NK-92 (cell line): ENCODE measurements around the gene BPIFB6.

ENCODE experiments used
- DNase-seq: peaks from one replicate; lab custom pipeline; 2025; ENCODE audit not compliant: unreplicated experiment; lab: John Stamatoyannopoulos, UW

BPIFB6 gene

DNA sequence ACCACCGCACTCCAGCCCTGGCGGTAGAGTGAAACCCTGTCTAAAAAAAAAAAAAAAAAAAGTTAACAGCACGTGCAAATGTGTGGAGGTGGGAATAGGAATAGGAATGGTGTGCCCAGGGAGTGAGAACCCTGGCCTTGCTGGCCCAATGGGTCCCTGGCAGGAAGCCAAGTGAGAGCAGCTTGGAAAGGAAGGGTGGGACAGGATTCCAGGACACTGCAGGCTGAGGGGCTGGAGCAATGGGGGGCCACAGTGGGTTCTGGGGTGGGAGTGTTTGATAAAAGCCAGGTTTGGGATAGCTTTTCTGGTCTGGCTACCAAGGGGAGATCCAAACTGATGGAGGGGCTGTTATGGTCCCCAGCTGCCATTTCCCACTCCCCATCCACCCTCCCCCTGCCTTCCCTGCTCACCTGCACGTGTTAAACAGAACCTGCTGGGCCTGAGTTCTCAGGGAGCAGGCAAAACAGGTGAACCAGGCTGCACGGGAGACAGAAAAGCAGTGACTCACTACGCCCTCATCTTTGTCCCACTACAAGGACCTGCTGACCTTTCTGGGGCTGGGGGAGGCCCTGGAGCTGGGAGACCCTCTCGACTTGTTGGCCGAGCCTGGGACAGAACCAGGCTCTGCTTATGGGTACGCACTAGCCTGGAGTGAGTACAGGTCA is 30.5 kb upstream of the BPIFB6 start:
- no peak for DNase-seq

DNA sequence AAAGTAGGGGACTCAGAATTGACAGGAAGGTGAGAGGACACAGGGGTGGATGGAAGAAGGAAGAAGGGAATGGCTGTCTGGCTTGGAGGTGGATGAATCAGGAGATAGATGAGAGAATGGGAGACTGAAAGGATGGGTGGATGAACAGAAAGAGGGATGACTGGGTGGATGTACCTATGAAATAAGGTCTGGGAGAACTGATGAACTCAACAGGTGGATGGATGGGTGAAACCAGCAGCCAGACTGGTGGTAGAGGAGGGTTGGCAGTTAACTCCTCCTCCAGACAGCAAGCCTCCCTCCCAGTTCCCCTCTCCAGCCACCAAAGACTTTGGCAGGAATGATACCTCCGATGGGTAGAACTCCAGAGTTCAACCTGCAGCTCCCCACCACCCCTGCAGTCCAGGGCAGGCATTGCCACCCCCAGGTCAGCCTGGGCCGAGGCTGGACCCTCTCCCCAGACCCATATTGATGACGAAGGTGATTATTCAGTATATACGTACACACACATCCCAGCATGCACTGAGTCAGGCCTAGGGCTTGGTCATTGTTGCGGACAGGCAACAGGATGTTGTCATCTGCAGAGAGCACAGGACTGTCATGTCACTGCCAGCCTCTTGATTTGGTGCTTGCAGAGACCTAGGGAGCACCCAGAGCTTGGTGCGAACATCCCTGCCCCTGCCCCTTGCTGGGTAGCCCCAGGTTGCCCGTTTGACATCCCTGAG is 29.2 kb upstream of the BPIFB6 start:
- DNase-seq = no peak

DNA sequence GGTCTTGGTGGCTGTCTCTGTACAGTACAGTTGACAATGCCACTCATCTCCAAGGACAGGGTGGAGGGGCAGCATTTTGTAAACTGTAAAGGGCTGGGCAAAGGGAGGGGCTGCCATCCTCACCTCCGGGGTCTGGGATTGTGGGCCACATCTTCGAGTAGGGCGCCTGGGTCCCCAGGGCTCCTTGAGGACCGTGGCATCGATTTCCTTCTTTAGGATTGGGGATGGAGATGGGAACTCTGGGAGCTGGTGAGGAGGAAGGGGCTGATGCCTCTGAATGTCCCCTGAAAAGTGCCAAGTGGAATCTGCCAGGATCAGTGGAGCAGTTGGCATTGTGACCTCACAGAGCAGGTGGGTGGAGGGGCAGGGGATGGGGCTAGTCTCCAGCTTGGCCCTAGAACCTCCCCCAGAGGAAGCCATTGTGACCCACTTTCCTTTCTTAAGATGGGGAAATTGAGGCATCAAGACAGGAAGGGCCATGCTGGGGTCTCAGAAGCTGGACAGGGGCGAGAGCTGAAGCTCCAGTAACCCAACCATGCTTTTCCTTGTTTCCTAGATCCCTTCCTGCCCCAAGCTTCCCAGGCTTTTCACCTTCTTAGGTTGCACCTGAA is 27.2 kb upstream of the BPIFB6 start, which contains the start of gene SUN5:
Gene SUN5, minus strand, starts transcription at position 293 of the 611 bp plus-strand sequence. Its CDS starts 93 bp downstream, at position 200.
- DNase-seq = no peak

DNA sequence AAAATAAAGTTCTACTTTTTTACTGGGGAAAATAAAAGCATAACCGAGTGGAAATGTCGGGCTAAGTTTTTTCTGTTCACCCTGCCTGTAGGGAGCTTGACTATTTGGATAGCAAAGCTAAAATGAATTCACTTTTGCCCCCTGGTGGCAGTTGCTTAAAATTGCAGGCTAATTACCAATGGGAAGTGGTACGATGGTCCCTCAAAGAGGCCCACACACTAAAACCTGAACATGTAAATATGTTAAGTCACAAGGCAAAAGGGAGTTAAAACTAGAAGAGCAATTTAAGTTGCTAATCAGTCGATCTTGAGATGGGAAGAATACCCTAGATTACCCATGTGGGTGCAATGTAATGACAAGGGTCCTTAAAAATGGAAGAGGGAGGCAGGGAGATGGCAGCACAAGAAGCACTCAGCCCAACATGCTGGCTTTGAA is 26.3 kb upstream of the BPIFB6 start:
- DNase-seq = no peak

DNA sequence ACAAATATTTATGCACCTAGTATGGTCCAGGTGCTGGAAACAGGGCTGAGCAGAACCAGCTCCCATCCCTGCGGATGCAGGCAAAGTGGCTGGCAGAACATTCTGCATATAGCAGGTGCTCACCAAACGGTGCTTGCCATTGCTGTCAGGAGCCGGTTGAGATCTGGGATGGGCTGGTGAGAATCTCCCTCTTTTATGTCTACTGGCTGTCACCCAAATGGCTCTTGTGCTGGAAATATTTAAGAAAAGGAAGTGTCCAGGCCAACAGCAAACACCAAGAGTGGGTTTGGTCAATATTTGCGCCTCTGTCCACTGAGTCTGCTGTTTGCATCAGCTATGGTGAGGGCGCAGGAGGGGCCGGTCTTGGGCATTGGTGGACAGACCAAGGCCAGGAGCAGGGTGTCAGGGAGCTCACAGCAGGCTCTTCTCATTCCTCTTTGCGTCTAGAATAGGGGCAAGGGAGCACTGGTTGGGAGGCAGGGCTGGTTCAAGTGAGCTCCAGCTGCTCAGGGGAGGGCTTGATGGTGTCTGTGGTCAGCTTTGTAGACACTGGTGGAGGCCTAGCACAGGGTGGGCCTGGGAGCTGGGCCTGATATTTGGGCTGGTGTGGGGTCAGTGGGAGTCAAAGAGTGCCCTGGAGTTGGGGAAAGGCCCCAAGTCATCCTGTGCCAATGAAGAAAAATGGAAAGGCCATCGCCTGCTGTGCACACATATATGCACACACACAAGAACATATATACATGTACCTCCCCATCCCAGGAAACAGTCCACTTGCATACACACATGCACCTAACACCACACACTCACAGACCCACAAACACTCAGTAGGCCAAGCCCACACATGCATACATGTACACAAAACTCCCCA is 25.3 kb upstream of the BPIFB6 start:
- DNase-seq = no peak

DNA sequence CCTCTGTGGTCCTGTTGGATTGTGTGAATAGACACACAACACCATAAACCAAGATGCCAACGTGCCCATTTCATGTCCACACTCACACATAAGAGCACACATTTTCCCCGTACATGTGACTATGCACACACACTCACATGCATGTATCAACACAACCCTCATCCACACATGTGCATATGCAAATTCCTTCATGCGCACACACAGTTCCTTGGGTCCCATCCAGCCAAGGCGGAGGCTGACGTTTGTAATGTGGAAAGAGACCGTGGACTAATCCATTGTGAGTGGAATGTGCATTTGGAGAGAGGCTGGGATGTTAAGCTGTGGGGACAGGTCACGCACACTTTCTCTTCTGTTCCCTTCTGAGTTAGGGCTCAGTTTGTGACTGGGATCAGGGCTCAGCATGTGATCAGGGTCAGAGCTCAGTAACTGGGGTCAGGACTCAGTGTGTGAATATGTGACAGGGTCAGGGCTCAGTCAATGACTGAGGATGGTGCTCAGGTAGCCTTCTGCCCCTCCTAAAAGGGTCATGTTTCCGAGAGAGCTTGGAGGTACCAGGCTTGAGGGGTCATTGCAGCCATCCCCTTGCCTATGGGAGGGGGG is 24.6 kb upstream of the BPIFB6 start:
- DNase-seq = no peak

DNA sequence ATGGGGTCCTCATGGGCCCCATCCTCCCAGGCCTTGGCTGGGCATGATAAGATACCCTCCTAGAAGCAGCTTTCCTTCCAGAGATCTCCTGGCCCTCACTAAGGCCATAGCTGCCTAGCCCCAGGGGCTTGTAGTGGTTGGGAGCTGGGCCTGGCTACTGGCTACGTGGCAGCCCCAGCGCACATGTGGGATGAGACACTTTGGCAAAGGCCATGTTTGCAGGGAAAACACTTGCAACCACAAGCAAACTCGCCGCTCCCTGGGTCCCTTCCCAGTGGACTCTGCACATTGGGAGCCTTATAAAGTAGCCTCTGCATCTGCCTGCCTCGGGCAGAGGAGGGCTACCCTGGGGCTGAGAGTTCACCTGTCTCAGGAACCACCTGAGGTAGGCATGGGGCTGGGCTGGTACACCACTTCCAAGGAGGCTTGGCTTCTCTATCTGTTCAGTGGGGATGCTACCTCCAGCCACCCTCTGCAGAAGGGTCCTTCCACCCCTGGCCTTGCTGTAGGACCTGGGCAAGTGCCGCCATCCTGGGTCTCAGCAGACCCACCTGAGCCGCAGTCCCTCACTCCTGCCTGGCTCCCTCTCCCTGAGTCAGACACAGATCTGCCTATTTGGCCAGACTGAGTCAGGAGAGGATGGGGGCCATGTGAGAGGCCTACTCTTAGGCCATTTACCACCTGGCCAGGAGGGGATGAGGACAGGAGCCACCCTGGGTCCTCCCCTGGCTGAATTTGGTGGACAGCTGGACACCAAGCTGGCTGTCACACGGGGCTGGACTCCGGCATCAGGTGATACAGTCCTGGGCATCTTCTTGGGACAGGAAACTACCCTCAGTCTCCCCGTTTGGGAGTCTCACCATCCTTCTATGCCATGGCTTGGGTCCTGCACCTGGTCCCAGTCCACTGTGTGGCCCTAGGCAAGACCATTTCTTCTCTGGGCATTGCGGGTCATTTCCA is 23.8 kb upstream of the BPIFB6 start, which contains the start of gene BPIFB2:
Gene BPIFB2, plus strand, starts transcription at position 329 of the 960 bp plus-strand sequence. CDS start 871 bp downstream, outside the sequence.
- no peak for DNase-seq

DNA sequence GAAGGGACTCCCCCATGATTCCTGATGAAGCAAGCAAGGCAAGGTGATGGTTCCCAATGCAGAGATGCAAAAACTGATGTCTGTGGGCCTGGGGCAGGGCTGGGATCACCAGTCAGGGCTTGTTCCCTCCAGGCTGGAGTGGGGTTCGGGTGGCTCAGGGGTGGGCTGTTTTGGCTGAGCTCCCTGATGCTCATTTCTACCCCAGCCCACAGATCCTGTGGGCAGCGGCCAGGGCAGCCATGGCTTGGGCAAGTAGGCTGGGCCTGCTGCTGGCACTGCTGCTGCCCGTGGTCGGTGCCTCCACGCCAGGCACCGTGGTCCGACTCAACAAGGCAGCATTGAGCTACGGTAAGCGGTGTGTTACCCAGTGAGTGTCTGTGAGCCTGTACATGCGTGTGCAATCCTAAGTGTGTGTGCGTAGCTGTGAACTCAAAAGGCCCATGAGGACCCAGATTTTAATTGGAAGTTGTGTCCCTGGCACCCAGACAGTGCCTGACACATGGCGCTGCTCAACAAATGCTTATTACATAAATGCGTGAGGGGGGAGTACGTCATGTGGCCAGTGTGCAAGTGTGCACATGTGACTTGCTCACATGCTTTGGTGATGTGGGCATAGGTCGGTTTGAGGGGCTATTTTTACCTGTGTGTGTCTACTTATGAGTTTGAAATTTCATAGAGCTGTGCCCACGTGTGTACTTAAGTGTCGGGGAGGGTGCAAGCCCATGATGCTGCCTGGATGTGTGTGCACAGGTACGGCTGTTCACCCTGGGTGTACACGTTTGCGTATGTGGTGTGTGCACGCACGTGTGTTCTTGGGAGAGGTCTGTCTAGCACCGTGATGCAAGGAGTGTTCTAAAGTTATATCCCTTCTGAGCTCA is 22.9 kb upstream of the BPIFB6 start:
- DNase-seq = no peak

DNA sequence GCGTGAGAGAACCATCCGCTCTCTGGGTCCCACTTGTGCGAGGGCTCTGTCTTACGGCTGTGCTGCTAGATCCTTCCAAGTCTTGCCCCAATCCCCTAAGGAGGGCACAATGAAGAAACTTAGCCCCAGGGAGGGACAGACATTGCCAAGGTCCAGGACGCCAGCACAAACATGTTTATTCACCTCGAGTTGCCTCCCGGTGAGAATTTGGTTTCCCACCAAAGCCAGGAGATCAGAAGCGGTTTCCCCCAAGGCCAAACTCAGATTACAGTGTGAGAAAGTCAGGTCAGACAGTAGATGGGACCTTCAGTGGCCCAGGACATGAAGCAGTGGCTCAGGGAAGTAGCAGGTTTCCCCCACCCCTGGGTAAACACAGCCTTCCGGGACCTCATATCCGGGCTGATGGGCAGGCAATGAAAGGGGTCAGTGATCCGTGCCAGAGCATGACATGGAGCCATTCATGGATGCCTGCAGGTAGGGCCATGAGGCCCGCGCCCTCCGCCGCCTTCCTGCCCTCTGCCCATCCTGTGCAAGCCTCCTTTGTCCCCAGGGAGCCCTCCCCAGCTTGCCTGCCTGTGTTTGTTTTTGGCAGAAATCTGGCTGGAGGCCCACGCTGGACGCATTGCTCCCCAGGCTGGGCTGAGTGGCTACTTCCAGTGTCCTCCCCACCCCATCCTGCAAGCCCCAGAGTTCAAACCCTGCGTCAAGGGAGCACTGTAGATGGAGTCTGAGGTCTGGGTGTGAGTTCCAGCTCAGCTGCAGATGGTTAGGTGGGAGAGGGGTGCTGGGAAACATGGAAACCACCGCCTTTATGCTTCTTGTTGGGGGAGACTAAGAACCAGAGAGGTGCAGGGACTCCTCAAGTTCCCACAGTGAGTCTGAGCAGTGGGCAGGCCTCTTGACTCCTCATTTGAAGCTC is 22.0 kb upstream of the BPIFB6 start:
- no peak for DNase-seq

DNA sequence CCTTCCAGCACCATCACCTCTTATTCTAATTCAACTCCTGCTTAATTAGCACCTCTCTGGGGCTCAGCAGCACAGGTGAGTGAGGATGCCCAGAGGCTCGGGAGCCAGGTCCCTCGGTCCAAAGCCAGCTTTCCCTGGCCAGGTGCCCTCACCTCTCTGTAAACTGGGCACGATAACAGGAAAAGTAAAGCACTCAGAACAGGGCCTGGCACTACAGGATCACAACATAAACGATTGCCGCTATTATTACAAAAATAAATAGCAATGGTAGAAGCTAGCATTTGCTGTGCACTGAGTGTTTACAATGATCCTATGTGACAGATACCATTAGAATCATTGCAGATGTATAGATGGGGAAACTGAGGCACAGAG is 21.3 kb upstream of the BPIFB6 start:
- DNase-seq = no peak

DNA sequence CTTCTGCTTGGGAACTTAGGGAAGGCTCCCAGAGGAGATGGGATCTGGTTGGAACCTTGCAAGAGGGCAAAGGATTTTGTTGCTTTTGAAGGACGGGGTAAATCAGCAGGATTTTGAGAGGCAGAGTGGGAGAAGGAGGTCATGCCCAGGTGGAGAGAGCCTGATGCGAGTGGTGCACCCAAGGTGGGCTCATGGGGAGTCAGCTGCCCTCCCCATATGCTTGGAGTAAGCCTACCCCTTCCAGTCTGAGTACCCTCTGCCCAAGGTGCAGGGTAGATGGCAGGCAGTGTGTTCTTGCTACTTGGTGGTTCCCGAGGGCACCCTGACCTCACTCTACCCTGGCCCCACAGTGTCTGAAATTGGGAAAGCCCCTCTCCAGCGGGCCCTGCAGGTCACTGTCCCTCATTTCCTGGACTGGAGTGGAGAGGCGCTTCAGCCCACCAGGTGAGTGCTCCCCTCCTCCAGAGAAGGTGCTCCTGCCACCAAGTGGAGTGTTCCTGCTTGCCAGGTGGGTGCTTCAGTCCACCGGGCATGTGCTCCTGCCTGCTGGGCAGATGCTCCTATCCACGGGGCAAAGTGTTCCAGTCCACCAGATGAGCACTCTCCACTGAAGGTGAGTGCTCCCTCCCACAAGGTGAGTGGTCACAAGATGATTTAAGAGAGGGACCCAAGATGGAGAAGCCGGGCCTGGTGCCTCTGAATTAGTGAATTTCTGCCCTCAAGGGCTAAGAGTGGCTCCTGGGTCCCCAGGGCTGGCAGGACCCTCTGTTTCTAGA is 20.6 kb upstream of the BPIFB6 start:
- DNase-seq = no peak

DNA sequence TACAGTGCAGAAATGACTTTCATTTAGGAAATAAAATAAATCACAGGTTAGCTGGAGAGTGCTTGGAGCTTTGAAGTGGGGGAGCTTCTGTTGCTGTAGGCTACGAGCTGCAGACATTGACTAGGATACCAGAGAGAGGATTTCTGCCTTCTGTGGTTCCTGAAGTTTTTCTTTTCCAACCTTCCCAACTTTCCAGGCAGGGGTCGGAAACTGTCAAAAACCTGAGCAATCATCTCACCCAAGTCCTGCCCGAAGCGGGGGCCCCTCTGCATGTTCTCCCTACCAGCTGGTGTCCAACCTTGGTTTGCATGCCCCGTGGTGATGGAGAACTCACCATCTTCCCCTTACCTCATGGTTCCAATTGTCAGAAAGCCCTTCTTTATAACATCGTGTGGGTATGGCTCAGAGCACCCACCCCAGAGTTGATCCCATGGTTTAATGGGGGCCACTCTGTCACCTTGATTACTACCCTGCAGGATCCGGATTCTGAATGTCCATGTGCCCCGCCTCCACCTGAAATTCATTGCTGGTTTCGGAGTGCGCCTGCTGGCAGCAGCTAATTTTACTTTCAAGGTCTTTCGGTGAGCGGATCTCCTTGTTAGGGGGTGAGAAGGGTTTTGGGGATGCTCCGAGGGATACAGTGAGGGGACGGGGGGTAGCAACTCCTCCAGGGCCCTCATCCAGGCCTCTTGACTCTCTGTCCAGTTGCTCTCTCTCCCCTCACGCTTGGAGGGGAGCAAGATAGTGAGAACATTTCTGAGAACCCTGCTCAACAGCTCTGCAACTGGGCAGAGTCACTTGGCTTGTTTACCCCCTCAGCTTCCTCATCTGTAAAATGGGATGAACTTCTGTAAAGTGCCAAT is 18.9 kb upstream of the BPIFB6 start:
- DNase-seq = no peak

DNA sequence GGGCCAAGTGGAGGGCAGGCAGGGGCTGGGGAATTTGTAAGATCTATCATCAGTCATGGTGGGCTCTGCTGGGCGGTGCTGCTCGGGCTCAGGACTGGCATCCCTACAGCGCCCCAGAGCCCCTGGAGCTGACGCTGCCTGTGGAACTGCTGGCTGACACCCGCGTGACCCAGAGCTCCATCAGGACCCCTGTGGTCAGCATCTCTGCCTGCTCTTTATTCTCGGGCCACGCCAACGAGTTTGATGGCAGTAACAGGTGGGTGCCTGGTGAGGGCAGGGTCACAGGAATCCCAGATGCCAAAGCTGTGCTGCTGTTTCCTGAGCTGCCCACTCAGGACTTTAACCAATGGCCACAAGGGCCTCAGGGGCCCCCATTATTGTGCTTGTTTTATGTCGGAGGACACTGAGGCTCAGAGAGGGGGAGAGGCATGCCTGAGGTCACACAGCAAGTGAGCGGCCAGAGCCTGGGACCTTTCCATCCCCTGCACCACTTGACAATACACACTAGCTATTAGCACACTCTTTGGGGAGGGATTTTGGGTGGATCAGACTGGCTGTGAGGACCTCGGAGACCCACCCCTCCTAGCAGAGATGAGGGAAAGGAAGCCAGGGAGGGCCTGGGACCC is 17.6 kb upstream of the BPIFB6 start:
- DNase-seq = no peak

DNA sequence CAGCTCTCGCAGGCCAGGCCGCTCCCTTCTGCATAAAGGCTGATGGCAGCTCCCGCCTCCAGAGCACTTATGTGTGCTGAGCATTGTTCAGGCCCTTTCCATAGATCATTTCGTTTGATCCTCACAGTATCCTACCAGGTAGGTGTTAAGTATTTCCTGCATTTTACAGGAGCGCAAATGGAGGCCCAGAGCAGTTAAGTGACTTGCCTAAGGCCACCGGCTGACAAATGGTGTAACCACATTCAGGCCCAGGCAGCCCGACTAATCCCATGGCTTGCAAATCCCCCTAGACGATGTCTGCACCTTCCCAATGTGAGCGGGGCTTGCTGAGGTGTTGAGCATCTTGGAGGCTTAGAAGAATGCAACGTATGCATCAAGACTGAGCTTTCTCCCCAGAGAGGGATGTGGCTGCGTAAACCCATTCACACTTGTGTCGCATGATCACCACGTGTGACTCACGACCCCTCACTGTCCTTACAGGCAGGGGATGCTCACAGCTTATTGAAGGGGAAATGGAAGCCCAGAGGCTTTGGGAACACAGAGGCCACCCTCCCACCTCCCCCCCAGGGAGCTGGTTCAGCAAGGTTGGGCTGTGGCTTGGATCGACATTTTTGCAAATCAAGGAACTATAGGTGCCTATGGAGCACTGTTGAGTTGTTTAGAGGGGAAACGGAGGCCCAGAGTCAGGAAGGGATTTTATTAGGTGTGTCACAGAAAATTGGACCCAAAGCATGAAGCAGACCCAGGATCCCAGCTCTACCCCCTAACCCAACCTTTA is 16.9 kb upstream of the BPIFB6 start:
- DNase-seq = no peak

DNA sequence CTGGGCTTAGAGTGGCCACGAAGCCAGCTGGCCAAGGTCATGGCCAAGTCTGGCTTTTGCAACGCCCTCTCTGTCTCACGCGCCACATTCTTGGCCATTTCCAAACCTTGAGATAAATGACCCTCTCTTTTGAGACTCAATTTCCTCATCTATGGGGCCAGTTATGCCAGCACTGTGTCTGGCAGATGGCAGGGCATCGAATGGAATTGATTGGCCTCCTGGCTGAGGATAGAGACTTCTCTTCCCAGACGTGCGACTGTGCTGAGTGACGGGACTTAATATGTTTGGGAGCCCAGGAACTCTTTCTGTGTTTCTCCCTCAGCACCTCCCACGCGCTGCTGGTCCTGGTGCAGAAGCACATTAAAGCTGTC is 16.3 kb upstream of the BPIFB6 start:
- no peak for DNase-seq
